Cerebellar nuclear complex (tissue), 1 donor: ENCODE data around the gene AKT3.

ENCODE experiments used
- DNase-seq, 2 experiments: peaks; one replicate each; lab custom pipeline; 2025; lab: John Stamatoyannopoulos, UW

The AKT3 gene

GRCh38 chr1:243507001-243507671 lies 342.9 kb downstream of the AKT3 start:
- no peak for DNase-seq

GRCh38 chr1:243505986-243506689 lies 343.9 kb downstream of the AKT3 start:
- no peak for DNase-seq

- DNase-seq = no peak
Measured at GRCh38 chr1:243503155-243503554, 346.9 kb downstream of the AKT3 start.

GRCh38 chr1:243501002-243501401 lies 349.0 kb downstream of the AKT3 start:
- no peak for DNase-seq

GRCh38 chr1:243500512-243500911 lies 349.5 kb downstream of the AKT3 start:
- no peak for DNase-seq

GRCh38 chr1:243499711-243500110 lies 350.3 kb downstream of the AKT3 start:
- DNase-seq = no peak

GRCh38 chr1:243499248-243499647 lies 350.8 kb downstream of the AKT3 start:
- no peak for DNase-seq

GRCh38 chr1:243497939-243498681 lies 351.9 kb downstream of the AKT3 start:
- DNase-seq = no peak

GRCh38 chr1:243496806-243497205 lies 353.2 kb downstream of the AKT3 start:
- no peak for DNase-seq

- DNase-seq = no peak
Measured at GRCh38 chr1:243496187-243496646, 353.8 kb downstream of the AKT3 start.

- DNase-seq = no peak
Measured at GRCh38 chr1:243495442-243496186, 354.4 kb downstream of the AKT3 start.

- DNase-seq = no peak
Measured at GRCh38 chr1:243494741-243495431, 355.2 kb downstream of the AKT3 start.

GRCh38 chr1:243493156-243494129 lies 356.6 kb downstream of the AKT3 start:
- DNase-seq = no peak

GRCh38 chr1:243490748-243491686 lies 359.0 kb downstream of the AKT3 start:
- no peak for DNase-seq

GRCh38 chr1:243489681-243490546 lies 360.1 kb downstream of the AKT3 start:
- no peak for DNase-seq

GRCh38 chr1:243489158-243489527 lies 360.9 kb downstream of the AKT3 start:
- DNase-seq = no peak

- DNase-seq = no peak
Measured at GRCh38 chr1:243488459-243489157, 361.4 kb downstream of the AKT3 start.
